ENCODE measurements around the gene OBI1. TPM values are rescaled to one million over a fixed set of nuclear protein-coding genes. Genes with fewer than 3 reads are reported as not detected.

The OBI1 gene
- total RNA-seq, 1 donor from 2014 or later, result 11.8 TPM

- intact Hi-C loops (cut with DNase I), result no loop called here
- Histone ChIP-seq H3K27ac (no peak overlapping the region), H3K4me1 (no peaks in the 10 kb centered on the region), H3K9me3 (no peaks in the 10 kb centered on the region), H3K27me3 (no peaks in the 10 kb centered on the region), H3K4me3 (no peak overlapping the region), H3K36me3 (no peaks in the 10 kb centered on the region)
- TF ChIP-seq CTCF (IDR thresholded peaks at IDR 0.05), result no peak
- no peak for TF ChIP-seq POLR2A (IDR thresholded peaks at IDR 0.05)
- no peak for TF ChIP-seq POLR2AphosphoS5 (IDR thresholded peaks at IDR 0.05; ENCODE audit: insufficient read depth in 1 of 2, low read depth in 1 of 2)
- no peak for DNase-seq (ENCODE audit: extremely low spot score in 2 of 2)
Measured at GRCh38 chr13:78674638-78675037, 15.7 kb upstream of the OBI1 start.

DNA sequence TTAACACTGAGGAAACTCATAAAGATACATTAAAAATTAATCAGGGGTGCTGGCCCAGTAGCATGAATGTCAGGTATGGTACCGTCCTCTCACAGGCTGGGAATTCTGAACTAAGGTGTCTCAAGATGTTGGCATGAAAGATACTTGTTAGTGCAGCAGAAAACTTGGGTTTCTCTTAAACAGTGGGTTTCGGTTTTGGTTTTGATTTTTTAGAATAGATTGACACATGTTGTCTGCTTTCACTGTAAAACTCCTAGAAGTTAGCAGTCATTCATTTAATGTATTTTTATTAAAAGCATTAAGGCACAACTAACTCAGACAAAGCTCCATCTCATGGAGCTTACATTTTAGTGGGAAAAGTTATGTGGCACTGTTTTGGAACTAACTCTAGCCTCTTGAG, 3.5 kb upstream of the OBI1 start:
- intact Hi-C loops (cut with DNase I), result no loop called here
- Histone ChIP-seq H3K4me3 (no peak overlapping the region), H3K36me3 (no peaks in the 10 kb centered on the region), H3K9me3 (no peaks in the 10 kb centered on the region), H3K27me3 (no peaks in the 10 kb centered on the region), H3K4me1 (peaks cover 10% of the 10 kb centered on the region), H3K27ac (no peak overlapping the region)
- no peak for TF ChIP-seq POLR2A (IDR thresholded peaks at IDR 0.05)
- no peak for TF ChIP-seq CTCF (IDR thresholded peaks at IDR 0.05)
- TF ChIP-seq POLR2AphosphoS5 (IDR thresholded peaks at IDR 0.05; ENCODE audit: insufficient read depth in 1 of 2, low read depth in 1 of 2), result no peak
- DNase-seq (ENCODE audit: extremely low spot score in 2 of 2), result no peak

DNA sequence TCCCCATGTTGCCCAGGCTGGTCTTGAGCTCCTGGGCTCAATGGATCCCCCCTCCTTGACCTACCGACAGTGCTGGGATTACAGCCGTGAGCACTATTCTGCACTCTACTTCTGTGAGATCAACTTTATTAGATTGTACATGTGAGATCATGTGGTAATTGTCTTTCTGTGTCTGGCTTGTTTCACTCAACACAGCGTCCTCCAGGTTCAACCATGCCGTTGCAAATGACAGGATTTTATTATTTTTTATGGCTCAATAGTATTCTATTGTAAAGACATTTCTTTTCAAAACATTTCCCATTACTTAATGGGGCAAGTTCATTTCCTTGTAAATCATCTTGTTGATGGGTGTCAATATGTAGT, 1.5 kb upstream of the OBI1 start:
- Histone ChIP-seq H3K27me3 (no peaks in the 10 kb centered on the region), H3K27ac (no peak overlapping the region), H3K4me1 (peaks cover 11% of the 10 kb centered on the region), H3K4me3 (peak overlapping the region; percentile 93), H3K9me3 (no peaks in the 10 kb centered on the region), H3K36me3 (no peaks in the 10 kb centered on the region)
- DNase-seq (ENCODE audit: extremely low spot score in 2 of 2), result no peak
- TF ChIP-seq POLR2A (IDR thresholded peaks at IDR 0.05) (no peak), POLR2AphosphoS5 (IDR thresholded peaks at IDR 0.05; ENCODE audit: insufficient read depth in 1 of 2, low read depth in 1 of 2) (no peak), CTCF (IDR thresholded peaks at IDR 0.05) (no peak)
- intact Hi-C loops (cut with DNase I), result no loop called here

- no peak for DNase-seq (ENCODE audit: extremely low spot score in 2 of 2)
- intact Hi-C loops (cut with DNase I), result no loop called here
Measured at GRCh38 chr13:78659732-78660494, 958 bp upstream of the OBI1 start.

More at GRCh38 chr13:78659732-78660494, 958 bp upstream of the OBI1 start:
- H3K36me3 ChIP-seq, result no peaks in the 10 kb centered on the region
- H3K4me3 ChIP-seq, result peak overlapping the region; percentile 93
- no peak for TF ChIP-seq POLR2A (IDR thresholded peaks at IDR 0.05)
- no peak for TF ChIP-seq POLR2AphosphoS5 (IDR thresholded peaks at IDR 0.05; ENCODE audit: insufficient read depth in 1 of 2, low read depth in 1 of 2)
- TF ChIP-seq CTCF (IDR thresholded peaks at IDR 0.05), result no peak
- peaks cover 11% of the 10 kb centered on the region for H3K4me1 ChIP-seq
- H3K27ac ChIP-seq, result no peak overlapping the region
- H3K9me3 ChIP-seq, result no peaks in the 10 kb centered on the region
- no peaks in the 10 kb centered on the region for H3K27me3 ChIP-seq
